Loucy (cell line): ENCODE measurements around the gene RBM33.

Source experiments
- EZH2phosphoT487 ChIP-seq: fragments of 200-600 bp; IDR thresholded peaks from 2 replicates; pipeline ENCODE4 v1.6.1; 2018; ENCODE audit warnings: antibody characterized with exemption, mild to moderate bottlenecking, moderate library complexity, borderline replicate concordance
- TF ChIP-seq, protein P1 (sequence below): fragments of 200-600 bp; sonication (generic); conservative IDR thresholded peaks from 2 replicates; pipeline ENCODE4 v1.5.1; 2014; ENCODE audit warnings: mild to moderate bottlenecking, antibody characterized with exemption, low read length

DNA sequence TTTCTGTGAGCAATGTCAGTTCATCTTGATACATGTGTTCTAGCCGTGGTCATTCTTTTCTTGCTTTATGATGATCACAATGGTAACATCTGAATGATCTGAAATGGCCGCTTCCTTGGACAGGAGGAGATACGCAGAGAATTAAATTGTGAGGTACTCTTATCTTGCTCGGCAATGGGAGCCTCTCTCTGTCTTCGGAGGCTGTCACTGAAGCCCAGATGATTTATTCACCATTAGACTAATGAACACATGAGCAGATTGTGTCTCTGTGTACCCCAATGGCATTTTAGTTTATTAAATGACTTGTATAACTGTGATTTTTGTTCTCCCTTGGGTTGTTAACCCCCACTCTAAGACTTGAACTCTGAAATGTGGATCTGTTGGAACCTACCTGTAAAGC, 38.6 kb downstream of the RBM33 start:
- TF ChIP-seq, protein P1, sequence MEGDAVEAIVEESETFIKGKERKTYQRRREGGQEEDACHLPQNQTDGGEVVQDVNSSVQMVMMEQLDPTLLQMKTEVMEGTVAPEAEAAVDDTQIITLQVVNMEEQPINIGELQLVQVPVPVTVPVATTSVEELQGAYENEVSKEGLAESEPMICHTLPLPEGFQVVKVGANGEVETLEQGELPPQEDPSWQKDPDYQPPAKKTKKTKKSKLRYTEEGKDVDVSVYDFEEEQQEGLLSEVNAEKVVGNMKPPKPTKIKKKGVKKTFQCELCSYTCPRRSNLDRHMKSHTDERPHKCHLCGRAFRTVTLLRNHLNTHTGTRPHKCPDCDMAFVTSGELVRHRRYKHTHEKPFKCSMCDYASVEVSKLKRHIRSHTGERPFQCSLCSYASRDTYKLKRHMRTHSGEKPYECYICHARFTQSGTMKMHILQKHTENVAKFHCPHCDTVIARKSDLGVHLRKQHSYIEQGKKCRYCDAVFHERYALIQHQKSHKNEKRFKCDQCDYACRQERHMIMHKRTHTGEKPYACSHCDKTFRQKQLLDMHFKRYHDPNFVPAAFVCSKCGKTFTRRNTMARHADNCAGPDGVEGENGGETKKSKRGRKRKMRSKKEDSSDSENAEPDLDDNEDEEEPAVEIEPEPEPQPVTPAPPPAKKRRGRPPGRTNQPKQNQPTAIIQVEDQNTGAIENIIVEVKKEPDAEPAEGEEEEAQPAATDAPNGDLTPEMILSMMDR: no peak
- TF ChIP-seq EZH2phosphoT487: no peak
